Measurements from ENCODE around the gene COL27A1. TPM values are rescaled to one million over a fixed set of nuclear protein-coding genes. Genes with fewer than 3 reads are reported as not detected.
A peak's percentile ranks its signal among the peaks of the same experiment; 100 is the strongest.

COL27A1 gene
- total RNA-seq, 1 donor: 2.1 TPM

- TF ChIP-seq CTCF (IDR thresholded peaks at IDR 0.05; ENCODE audit: insufficient read depth, low read length): no peak
- no peak for DNase-seq (ENCODE audit: low read depth)
- H3K4me3 ChIP-seq (ENCODE audit: low read depth, low read length): no peak overlapping the region
These were observed 126.8 kb downstream of the COL27A1 start for GRCh38 chr9:114282104-114282485.

- H3K4me3 ChIP-seq (ENCODE audit: low read depth, low read length): no peak overlapping the region
- TF ChIP-seq CTCF (IDR thresholded peaks at IDR 0.05; ENCODE audit: insufficient read depth, low read length): no peak
These were observed 127.2 kb downstream of the COL27A1 start for GRCh38 chr9:114282507-114282906.

GRCh38 chr9:114282926-114283325 lies 127.6 kb downstream of the COL27A1 start:
- no peak for TF ChIP-seq CTCF (IDR thresholded peaks at IDR 0.05; ENCODE audit: insufficient read depth, low read length)
- no peak overlapping the region for H3K4me3 ChIP-seq (ENCODE audit: low read depth, low read length)
- DNase-seq (ENCODE audit: low read depth): peak; percentile 83

More at GRCh38 chr9:114282507-114282906, 127.2 kb downstream of the COL27A1 start:
- no peak for DNase-seq (ENCODE audit: low read depth)

- H3K4me3 ChIP-seq (ENCODE audit: low read depth, low read length): no peak overlapping the region
- DNase-seq (ENCODE audit: low read depth): no peak
- TF ChIP-seq CTCF (IDR thresholded peaks at IDR 0.05; ENCODE audit: insufficient read depth, low read length): no peak
These were observed 128.3 kb downstream of the COL27A1 start for GRCh38 chr9:114283551-114284111.

GRCh38 chr9:114284316-114285060 lies 129.2 kb downstream of the COL27A1 start:
- DNase-seq (ENCODE audit: low read depth): no peak
- H3K4me3 ChIP-seq (ENCODE audit: low read depth, low read length): no peak overlapping the region
- no peak for TF ChIP-seq CTCF (IDR thresholded peaks at IDR 0.05; ENCODE audit: insufficient read depth, low read length)

GRCh38 chr9:114285166-114285867 lies 130.0 kb downstream of the COL27A1 start:
- DNase-seq (ENCODE audit: low read depth): peak; percentile 88
- no peak overlapping the region for H3K4me3 ChIP-seq (ENCODE audit: low read depth, low read length)
- TF ChIP-seq CTCF (IDR thresholded peaks at IDR 0.05; ENCODE audit: insufficient read depth, low read length): peak; percentile 26

Measured in fibroblast of the aortic adventitia (primary cell).